Panc1 (cell line): Measurements from ENCODE around the gene OR12D1. TPM values are rescaled to one million over a fixed set of nuclear protein-coding genes. Genes with fewer than 3 reads are reported as not detected.

Experiments used
- ATAC-seq: fragments of 200-7000 bp; cut with Tn5 transposase; 2 replicates; pipeline ENCODE4 v1.9.1; 2020; ENCODE audit warnings: mild to moderate bottlenecking, moderate library complexity
- BruUV-seq: library from RNA; stranded (reverse); fragments of 400-500 nt; replicated peaks from 2 replicates; lab custom pipeline; 2021; lab: Mats Ljungman, UMichigan
- CTCF ChIA-PET: fragments of 300-600 bp; sonication (Branson Sonifier 250); formaldehyde crosslinking; loops from one replicate; lab custom pipeline; 2022; ENCODE audit warnings: antibody characterized with exemption; lab: Charles Lee
- POLR2A ChIA-PET: fragments of 300-600 bp; sonication (Branson Sonifier 250); formaldehyde crosslinking; loops from one replicate; lab custom pipeline; 2022; ENCODE audit warnings: antibody characterized with exemption; lab: Charles Lee
- DNase-seq: peaks from one replicate; pipeline ENCODE4 v3.0.0-alpha.2; 2010; ENCODE audit warnings: low read depth, low spot score
- H3K27ac ChIP-seq: 2 replicates; pipeline ENCODE4 v1.5.1; 2011; ENCODE audit warnings: mild to moderate bottlenecking, low read length, inconsistent platforms
- H3K27me3 ChIP-seq: fragments of 200-500 bp; sonication (Bioruptor generic); 2 replicates; pipeline ENCODE4 v1.6.0; 2014; ENCODE audit warnings: low read length, inconsistent platforms; ENCODE audit not compliant: control insufficient read depth, insufficient read depth
- H3K36me3 ChIP-seq: fragments of 200-500 bp; sonication (Bioruptor generic); 2 replicates; pipeline ENCODE4 v1.5.1; 2014; ENCODE audit warnings: inconsistent platforms, mild to moderate bottlenecking, low read length, moderate library complexity; ENCODE audit not compliant: control insufficient read depth, insufficient read depth
- H3K4me1 ChIP-seq: 2 replicates; pipeline ENCODE4 v1.5.1; 2011; ENCODE audit warnings: inconsistent platforms, mild to moderate bottlenecking, low read length, moderate library complexity; ENCODE audit not compliant: control insufficient read depth, insufficient read depth
- H3K4me3 ChIP-seq, 2 experiments: 2 replicates each; pipeline ENCODE4 v1.5.1; 2011 to 2012; ENCODE audit warnings: low read depth in 2 of 2, low read length in 2 of 2, mild to moderate bottlenecking in 2 of 2, inconsistent platforms in 1 of 2, moderate library complexity in 1 of 2
- H3K9me3 ChIP-seq: fragments of 200-500 bp; sonication (Bioruptor generic); 2 replicates; pipeline ENCODE4 v1.5.1; 2014; ENCODE audit warnings: low read depth, mild to moderate bottlenecking, inconsistent platforms, low read length, moderate library complexity; ENCODE audit not compliant: control insufficient read depth, insufficient read depth
- CTCF ChIP-seq: fragments of 450-650 bp; IDR thresholded peaks from 2 replicates; pipeline ENCODE4 v1.5.1; 2017; ENCODE audit warnings: mild to moderate bottlenecking
- POLR2AphosphoS5 ChIP-seq: IDR thresholded peaks from 2 replicates; pipeline ENCODE4 v1.6.1; 2012; ENCODE audit warnings: mild to moderate bottlenecking, low read depth, low read length, moderate library complexity
- REST ChIP-seq, 2 experiments: IDR thresholded peaks; 2 replicates each; pipeline ENCODE4 v1.6.1; 2011 to 2012; ENCODE audit warnings: low read depth in 2 of 2, control low read depth in 1 of 2, low read length in 1 of 2, mild to moderate bottlenecking in 1 of 2, moderate library complexity in 1 of 2; ENCODE audit not compliant: insufficient read depth in 1 of 2
- SIN3A ChIP-seq: IDR thresholded peaks from 2 replicates; pipeline ENCODE4 v1.6.1; 2012; ENCODE audit warnings: low read depth, mild to moderate bottlenecking, low read length, moderate library complexity, borderline replicate concordance; ENCODE audit not compliant: insufficient read depth
- TCF7L2 ChIP-seq: IDR thresholded peaks from 2 replicates; pipeline ENCODE4 v1.6.1; 2011; ENCODE audit warnings: mild to moderate bottlenecking, low read depth, low read length, inconsistent platforms
- in situ Hi-C: cut with HindIII; loops from 2 replicates; pipeline ENCODE4 v1.10.0; 2016; ENCODE audit warnings: low sequenced_read_pairs, low pct_unique_long_range_greater_than_20kb
- intact Hi-C: fragments of 100-400 bp; cut with micrococcal nuclease; formaldehyde crosslinking; loops from one replicate; pipeline ENCODE4 v1.10.0; 2022; ENCODE audit not compliant: unreplicated experiment
- total RNA-seq: library from RNA; stranded (reverse); gene quantifications from one replicate; pipeline ENCODE4 v1.2.1, GENCODE V29; 2021; ENCODE audit not compliant: unreplicated experiment

Gene OR12D1
- total RNA-seq, 1 experiment from 2014 or later, result not detected

- in situ Hi-C loops (no loop called here), intact Hi-C loops (no loop called here)
- no peak for TF ChIP-seq TCF7L2
- TF ChIP-seq SIN3A, result no peak
- TF ChIP-seq CTCF, result no peak
- TF ChIP-seq REST (IDR thresholded peaks at IDR 0.05; ENCODE audit: insufficient read depth in 1 of 2, low read depth in 2 of 2, low read length in 1 of 2), result no peak
- TF ChIP-seq POLR2AphosphoS5, result no peak
- DNase-seq (no peak), ATAC-seq (no peak)
- H3K27ac ChIP-seq, result no peak overlapping the region
- no peaks in the 10 kb centered on the region for H3K9me3 ChIP-seq
- BruUV-seq, result no TSS peak
- H3K27me3 ChIP-seq, result no peaks in the 10 kb centered on the region; the same call in 1 of the 2 replicates
- no peak overlapping the region for H3K4me3 ChIP-seq
- ChIA-PET POLR2A (no interaction called here), CTCF (interaction anchor here (0.6 kb wide), 1 partner anchor 566 kb away, joined by 4 read pairs; no protein-coding TSS in a partner anchor)
- H3K36me3 ChIP-seq, result no peaks in the 10 kb centered on the region
- H3K4me1 ChIP-seq, result no peaks in the 10 kb centered on the region
These were observed 32.9 kb downstream of the OR12D1 start for GRCh38 chr6:29447670-29448069.

GRCh38 chr6:29451471-29452193 lies 36.9 kb downstream of the OR12D1 start:
- in situ Hi-C loops, result no loop called here

More at GRCh38 chr6:29451471-29452193, 36.9 kb downstream of the OR12D1 start:
- Histone ChIP-seq H3K9me3 (no peaks in the 10 kb centered on the region), H3K4me1 (no peaks in the 10 kb centered on the region), H3K4me3 (no peak overlapping the region), H3K27me3 (no peaks in the 10 kb centered on the region; the same call in 1 of the 2 replicates), H3K36me3 (no peaks in the 10 kb centered on the region), H3K27ac (no peak overlapping the region)
- no peak for TF ChIP-seq REST (IDR thresholded peaks at IDR 0.05; ENCODE audit: insufficient read depth in 1 of 2, low read depth in 2 of 2, low read length in 1 of 2)
- TF ChIP-seq CTCF, result no peak
- TF ChIP-seq SIN3A, result no peak
- TF ChIP-seq POLR2AphosphoS5, result no peak
- no peak for TF ChIP-seq TCF7L2
- no peak for ATAC-seq
- DNase-seq, result no peak
- intact Hi-C loops, result no loop called here
- BruUV-seq, result no TSS peak
- ChIA-PET POLR2A (interaction anchor here (0.6 kb wide), 1 partner anchor 37 kb away, joined by 3 read pairs; no protein-coding TSS in a partner anchor), CTCF (no interaction called here)
